Measurements from ENCODE around the gene DAPK1. TPM values are rescaled to one million over a fixed set of nuclear protein-coding genes. Genes with fewer than 3 reads are reported as not detected.

Gene DAPK1
- total and polyA plus RNA-seq, 10 of the 15 experiments (the other 5 are each of a cell fraction or from before 2014, with no cell fraction given), result 8.2 to 94.7 (median 51.6) TPM

DNA sequence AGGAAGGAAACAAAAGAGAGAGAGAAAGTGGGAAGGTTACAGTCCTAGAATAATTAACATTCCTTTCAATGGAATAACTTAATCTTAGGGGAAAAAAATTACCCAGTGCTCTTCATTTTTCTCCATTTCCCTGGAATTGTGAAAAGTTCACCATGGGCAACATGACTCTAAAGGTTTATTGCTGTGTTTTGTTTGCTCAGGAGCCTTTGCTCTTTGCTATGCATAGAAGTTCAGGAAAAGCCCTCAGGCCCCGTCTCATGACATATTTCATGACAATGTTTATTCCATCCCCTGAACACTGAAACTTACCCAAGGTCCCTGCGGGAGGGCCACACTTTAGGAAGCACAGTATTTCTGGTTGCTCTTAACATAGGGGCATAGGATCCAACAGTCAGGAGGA is 218.5 kb downstream of the DAPK1 start (continued):
- TF ChIP-seq NFYB (IDR thresholded peaks at IDR 0.05; ENCODE audit: insufficient read depth, low read depth, low read length) (no peak), ZNF24 (IDR thresholded peaks at IDR 0.05) (no peak), YBX1 (IDR thresholded peaks at IDR 0.05) (no peak), HDGF (IDR thresholded peaks at IDR 0.05) (no peak), NKRF (conservative IDR thresholded peaks at IDR 0.05) (no peak), RUNX3 (IDR thresholded peaks at IDR 0.05; ENCODE audit: low read length) (no peak)

GRCh38 chr9:87717456-87717855 is 219.8 kb downstream of the DAPK1 start:
- ChIA-PET SMC1A (ENCODE audit: uncharacterized antibody, unreplicated experiment) (no interaction called here), RAD21 (ENCODE audit: unreplicated experiment) (no interaction called here), POLR2A (no interaction called here), CTCF (no interaction called here)
- Histone ChIP-seq H3K4me3 (no peak overlapping the region), H2AFZ (ENCODE audit: control insufficient read depth, low read depth, low read length) (no peak overlapping the region), H3K9ac (ENCODE audit: control insufficient read depth, insufficient read depth, low read length) (no peak overlapping the region), H3K27ac (ENCODE audit: control insufficient read depth, insufficient read depth) (no peak overlapping the region), H3K4me2 (ENCODE audit: control insufficient read depth, insufficient read depth) (no peak overlapping the region), H3K36me3 (ENCODE audit: control insufficient read depth in 2 of 2, insufficient read depth in 2 of 2, low read length in 1 of 2) (no peaks in the 10 kb centered on the region), H3K9me3 (replicated peaks; ENCODE audit: control insufficient read depth, insufficient read depth, low read length) (no peaks in the 10 kb centered on the region), H3K79me2 (ENCODE audit: control insufficient read depth, insufficient read depth, low read length) (no peaks in the 10 kb centered on the region), H4K20me1 (ENCODE audit: control insufficient read depth, insufficient read depth) (no peaks in the 10 kb centered on the region), H3K27me3 (replicated peaks in 1 of 2; ENCODE audit: control insufficient read depth in 2 of 2, insufficient read depth in 2 of 2, low read length in 1 of 2) (peaks cover 0 to 2% of the 10 kb centered on the region in 2 experiments; a peak in 1 of 4 replicates), H3K4me1 (ENCODE audit: control insufficient read depth, insufficient read depth, low read length) (no peaks in the 10 kb centered on the region)
- no peak for FAIRE-seq
- DNase-seq (ENCODE audit: low read depth, low spot score), result no peak
- intact Hi-C loops (cut with micrococcal nuclease; ENCODE audit: unreplicated experiment) (no loop called here), in situ Hi-C loops (cut with MboI) (no loop called here)
- 10% methylated on average over 1 of the region's 1 CpG for WGBS (ENCODE audit: insufficient coverage, insufficient replicate concordance, low lambda C conversion rate, missing lambda C conversion rate)
- no peak for ATAC-seq
- BruUV-seq (replicated peaks), result no TSS peak
- no peak for TF ChIP-seq SIN3A (IDR thresholded peaks at IDR 0.05; ENCODE audit: low read depth, low read length)
- TF ChIP-seq NR2C1 (IDR thresholded peaks at IDR 0.05), result no peak
- no peak for TF ChIP-seq IRF4 (IDR thresholded peaks at IDR 0.05; ENCODE audit: low read depth, low read length)
- TF ChIP-seq, protein P1, sequence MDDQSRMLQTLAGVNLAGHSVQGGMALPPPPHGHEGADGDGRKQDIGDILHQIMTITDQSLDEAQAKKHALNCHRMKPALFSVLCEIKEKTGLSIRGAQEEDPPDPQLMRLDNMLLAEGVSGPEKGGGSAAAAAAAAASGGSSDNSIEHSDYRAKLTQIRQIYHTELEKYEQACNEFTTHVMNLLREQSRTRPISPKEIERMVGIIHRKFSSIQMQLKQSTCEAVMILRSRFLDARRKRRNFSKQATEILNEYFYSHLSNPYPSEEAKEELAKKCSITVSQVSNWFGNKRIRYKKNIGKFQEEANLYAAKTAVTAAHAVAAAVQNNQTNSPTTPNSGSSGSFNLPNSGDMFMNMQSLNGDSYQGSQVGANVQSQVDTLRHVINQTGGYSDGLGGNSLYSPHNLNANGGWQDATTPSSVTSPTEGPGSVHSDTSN (IDR thresholded peaks at IDR 0.05; ENCODE audit: insufficient replicate concordance, low read depth, low read length), result no peak
- TF ChIP-seq, protein P2, sequence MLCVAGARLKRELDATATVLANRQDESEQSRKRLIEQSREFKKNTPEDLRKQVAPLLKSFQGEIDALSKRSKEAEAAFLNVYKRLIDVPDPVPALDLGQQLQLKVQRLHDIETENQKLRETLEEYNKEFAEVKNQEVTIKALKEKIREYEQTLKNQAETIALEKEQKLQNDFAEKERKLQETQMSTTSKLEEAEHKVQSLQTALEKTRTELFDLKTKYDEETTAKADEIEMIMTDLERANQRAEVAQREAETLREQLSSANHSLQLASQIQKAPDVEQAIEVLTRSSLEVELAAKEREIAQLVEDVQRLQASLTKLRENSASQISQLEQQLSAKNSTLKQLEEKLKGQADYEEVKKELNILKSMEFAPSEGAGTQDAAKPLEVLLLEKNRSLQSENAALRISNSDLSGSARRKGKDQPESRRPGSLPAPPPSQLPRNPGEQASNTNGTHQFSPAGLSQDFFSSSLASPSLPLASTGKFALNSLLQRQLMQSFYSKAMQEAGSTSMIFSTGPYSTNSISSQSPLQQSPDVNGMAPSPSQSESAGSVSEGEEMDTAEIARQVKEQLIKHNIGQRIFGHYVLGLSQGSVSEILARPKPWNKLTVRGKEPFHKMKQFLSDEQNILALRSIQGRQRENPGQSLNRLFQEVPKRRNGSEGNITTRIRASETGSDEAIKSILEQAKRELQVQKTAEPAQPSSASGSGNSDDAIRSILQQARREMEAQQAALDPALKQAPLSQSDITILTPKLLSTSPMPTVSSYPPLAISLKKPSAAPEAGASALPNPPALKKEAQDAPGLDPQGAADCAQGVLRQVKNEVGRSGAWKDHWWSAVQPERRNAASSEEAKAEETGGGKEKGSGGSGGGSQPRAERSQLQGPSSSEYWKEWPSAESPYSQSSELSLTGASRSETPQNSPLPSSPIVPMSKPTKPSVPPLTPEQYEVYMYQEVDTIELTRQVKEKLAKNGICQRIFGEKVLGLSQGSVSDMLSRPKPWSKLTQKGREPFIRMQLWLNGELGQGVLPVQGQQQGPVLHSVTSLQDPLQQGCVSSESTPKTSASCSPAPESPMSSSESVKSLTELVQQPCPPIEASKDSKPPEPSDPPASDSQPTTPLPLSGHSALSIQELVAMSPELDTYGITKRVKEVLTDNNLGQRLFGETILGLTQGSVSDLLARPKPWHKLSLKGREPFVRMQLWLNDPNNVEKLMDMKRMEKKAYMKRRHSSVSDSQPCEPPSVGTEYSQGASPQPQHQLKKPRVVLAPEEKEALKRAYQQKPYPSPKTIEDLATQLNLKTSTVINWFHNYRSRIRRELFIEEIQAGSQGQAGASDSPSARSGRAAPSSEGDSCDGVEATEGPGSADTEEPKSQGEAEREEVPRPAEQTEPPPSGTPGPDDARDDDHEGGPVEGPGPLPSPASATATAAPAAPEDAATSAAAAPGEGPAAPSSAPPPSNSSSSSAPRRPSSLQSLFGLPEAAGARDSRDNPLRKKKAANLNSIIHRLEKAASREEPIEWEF (IDR thresholded peaks at IDR 0.05; ENCODE audit: insufficient replicate concordance, low read depth, low read length), result no peak
- TF ChIP-seq, protein P3, sequence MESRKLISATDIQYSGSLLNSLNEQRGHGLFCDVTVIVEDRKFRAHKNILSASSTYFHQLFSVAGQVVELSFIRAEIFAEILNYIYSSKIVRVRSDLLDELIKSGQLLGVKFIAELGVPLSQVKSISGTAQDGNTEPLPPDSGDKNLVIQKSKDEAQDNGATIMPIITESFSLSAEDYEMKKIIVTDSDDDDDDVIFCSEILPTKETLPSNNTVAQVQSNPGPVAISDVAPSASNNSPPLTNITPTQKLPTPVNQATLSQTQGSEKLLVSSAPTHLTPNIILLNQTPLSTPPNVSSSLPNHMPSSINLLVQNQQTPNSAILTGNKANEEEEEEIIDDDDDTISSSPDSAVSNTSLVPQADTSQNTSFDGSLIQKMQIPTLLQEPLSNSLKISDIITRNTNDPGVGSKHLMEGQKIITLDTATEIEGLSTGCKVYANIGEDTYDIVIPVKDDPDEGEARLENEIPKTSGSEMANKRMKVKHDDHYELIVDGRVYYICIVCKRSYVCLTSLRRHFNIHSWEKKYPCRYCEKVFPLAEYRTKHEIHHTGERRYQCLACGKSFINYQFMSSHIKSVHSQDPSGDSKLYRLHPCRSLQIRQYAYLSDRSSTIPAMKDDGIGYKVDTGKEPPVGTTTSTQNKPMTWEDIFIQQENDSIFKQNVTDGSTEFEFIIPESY (IDR thresholded peaks at IDR 0.05), result no peak
- TF ChIP-seq SREBF1 (IDR thresholded peaks at IDR 0.05; ENCODE audit: low read length), result no peak
